Measurements from ENCODE around the gene GALNTL6.
"Not testable (repeated sequence)": the region's sequence is repeated elsewhere in the genome, so short reads cannot be mapped to it uniquely, and the experiment has no call there.

Gene GALNTL6

DNA sequence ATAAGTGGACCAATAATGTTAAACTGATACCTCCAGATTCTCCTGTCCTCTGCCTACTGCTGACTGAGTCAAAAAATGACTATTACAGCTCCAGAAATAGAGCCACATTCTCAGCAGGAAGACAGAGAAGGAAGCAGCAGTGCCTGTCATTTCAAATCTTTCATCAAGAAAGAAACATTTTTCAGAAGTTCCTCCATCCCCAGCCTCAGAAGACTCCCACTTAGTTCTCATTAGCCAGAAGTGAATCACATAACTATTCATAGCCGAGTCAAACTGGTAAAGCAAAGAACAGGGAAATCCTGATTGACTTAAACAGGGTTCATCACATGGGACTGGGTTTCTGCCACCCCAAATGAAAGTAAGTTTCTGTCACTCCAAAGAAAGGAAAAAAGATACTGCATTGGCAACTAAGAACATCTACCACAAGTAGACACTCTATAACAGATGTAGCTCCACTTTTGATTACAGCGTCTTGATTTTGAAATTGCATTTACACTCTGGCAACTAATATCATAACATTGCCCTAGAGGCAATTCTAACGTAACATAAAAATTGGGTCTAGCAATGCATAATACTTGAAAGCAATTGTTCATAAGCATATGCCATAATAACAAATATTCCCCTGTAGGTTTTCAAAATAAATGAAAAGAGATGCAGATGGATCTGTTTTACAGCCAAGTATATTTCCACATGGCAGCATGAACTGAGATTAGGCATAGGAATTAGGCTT, 599.8 kb downstream of the GALNTL6 start:
- DNase-seq: no peak

DNA sequence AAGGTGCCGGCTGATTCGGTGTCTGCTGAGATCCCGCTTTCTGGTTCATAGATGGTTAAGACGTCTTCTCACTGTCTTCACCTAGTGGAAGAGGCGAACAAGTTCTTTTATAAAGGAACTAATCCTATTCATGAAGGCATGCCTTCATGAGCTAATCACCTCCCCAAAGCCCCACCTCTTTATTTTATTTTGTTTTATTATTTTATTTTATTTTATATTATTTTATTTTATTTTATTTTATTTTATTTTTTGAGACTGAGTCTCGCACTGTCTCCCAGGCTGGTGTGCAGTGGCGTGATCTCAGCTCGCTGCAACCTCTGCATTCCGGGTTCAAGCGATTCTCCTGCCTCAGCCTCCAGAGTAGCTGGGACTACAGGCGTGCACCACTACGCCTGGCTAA, 615.8 kb downstream of the GALNTL6 start:
- not testable (repeated sequence) for DNase-seq

DNA sequence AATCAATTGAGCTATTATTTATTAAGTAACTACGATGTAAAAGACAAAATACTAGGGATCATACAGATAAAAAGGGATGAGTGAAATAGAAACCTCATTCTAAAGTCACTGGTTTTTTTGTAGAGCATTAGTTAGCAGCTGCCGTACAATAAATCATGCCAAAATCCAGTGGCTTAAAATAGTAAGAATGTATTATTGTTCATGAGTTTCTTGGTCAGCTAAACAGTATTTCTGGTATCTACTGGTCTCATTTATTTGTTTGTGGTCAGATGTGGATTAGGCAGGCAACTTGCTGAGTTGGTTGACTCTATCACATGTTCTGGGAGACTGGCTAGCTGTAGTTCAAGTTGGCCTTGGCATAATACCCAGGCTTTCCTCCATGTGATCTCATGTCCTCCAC, 667.3 kb downstream of the GALNTL6 start:
- no peak for DNase-seq

DNA sequence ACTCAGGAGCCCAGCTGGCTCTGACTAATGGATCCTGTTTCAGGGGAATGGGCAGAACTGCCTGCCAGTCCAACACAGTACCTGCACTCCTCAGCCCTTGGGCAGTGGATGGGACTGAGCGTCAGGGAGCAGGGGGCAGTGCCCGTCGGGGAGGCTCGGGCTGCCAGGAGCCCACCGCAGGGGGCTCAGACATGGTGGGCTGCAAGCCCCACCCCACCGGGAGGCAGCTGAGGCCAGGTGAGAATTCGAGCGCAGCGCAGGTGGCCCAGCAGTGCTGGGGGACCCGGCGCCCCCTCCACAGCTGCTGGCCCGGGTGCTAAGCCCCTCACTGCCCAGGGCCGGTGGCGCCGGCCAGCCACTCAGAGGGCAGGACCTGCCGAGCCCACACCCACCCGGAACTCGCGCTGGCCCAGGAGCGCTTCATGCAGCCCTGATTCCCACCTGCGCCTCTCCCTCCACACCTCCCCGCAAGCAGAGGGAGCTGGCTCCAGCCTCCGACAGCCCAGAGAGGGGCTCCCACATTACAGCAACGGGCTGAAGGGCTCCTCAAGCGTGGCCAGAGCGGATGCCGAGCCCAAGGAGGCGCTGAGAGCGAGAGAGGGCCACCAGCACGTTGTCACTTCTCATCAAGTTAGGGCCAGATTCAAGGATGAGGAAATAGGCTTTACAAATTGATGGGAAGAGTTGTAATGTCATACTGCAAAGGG, 668.8 kb downstream of the GALNTL6 start:
- DNase-seq: no peak

DNA sequence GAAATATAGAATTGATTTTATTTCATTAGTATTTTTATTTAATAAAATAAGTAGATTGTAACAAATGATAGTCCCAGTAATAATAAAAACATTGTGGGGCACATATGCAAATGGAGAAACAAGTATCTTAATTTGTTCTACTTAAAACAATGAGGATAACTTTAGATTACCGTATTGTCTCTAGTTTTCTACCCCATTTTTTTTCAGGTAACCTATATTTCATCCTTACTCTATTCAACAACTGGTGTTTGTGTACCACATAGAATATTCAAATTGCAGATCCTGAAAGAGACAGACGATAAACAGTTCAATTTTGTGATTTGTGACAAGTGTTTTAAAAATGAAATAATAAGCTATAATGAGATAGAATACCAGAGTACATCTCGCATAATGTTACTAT, 671.8 kb downstream of the GALNTL6 start:
- DNase-seq: no peak

DNA sequence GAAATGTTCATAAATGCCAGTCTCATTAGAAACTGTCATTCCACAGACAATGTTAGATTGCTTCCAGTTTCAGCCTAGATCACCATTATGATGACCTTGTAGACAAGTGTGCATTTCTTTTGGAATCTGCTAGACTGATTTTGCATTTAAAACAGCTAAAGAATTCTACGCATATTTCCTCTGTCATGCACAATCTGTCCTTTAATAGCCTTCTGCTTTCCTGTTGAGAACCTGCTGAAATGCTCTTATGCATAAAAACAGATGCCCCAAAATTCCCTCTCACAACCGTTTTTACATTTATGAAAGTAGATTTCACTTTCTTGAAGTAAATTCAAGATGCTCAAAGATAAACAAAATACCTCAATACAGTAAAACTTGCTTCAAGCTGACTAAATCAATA, 673.3 kb downstream of the GALNTL6 start:
- DNase-seq: no peak

DNA sequence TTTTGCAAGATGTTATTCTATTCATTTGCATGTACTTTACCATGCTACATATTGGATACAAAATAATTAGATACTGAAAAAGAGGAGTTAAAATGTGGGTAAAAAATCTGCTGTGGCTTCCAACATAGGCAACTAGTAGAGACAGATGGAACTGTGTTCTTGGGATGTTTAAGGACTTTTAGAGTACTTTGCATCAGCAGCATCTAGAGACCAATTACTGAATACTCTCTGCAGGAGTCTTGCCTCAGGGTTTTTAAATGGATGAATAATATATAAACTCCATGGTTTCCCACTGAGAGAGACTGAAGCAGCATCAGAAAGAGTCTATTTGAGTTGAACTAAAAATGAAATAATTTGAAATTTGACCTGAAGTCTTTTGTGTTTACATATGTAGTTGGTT, 676.7 kb downstream of the GALNTL6 start:
- DNase-seq: no peak

DNA sequence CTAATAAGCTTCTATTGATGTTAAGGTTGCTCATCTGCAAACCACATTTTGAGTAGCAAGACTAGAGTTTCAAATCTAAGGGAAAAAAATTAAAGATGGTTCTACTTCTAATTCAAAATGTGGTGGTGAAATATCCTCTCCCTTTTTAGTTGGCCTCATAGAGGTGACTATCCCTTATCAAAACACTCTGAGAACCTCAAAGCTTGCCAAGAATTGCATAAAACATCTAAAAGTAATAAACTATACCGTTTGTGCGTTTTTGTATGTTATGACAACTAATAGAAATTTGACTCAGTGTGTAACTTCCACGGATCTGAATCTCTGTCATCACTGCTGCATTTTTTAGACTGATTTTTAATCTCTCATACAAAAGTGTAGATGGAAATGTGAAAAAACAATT, 682.6 kb downstream of the GALNTL6 start:
- no peak for DNase-seq

DNA sequence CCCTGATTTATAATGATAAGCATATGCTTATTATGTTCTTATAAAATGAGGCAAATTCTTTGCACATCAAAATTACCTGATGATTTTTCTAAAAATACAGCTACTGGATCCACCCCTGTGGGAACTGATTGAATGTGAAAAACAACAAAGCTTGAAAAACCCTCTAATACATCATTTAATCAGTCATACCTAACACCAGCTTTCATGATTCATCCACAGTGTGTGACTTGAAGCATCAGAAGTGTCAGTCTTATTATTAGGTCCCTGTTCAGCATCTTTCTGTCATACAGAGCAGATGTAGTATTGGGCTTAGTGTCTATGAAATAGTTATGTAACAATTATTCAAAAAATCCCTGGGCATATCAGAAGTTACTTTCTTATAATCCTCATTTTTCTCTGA, 684.1 kb downstream of the GALNTL6 start:
- no peak for DNase-seq

DNA sequence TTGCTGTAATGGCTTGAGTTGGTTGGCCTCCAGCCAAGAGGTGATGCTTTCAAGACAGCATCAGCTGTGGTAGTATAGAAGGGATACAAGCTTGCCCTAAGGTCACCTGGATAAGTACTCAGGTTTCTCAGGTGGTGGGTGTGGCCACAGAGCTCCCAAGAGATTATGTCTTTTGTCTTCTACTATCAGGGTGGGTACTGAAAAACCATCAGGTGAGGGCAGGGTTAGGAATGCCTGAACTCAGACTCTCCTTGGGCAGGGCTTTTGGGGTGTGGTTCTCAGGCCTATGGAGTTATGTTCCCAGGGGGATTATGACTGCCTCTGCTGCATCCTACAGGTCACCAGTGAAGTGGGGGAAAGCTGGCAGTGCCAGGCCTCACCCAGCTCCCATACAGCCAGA, 700.8 kb downstream of the GALNTL6 start:
- DNase-seq: no peak

DNA sequence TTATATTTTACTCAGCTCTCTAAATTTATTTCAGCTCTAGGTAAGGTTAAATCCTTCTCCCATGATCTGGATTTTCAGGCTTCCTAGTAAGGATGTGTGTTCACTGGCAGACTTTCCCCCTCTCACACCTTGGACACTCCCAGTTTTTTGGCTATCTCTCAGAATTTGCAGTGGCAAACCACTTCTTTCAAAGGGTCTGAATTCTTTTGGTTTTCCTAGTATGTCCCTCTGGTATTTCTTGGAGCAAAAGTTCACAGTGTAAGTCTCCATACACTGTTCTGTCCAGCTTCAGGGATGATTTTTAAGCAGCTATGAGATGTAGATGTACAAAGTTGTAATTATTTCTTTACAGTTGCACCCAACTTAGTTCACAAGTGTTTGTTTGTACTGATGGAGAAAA, 701.6 kb downstream of the GALNTL6 start:
- no peak for DNase-seq

DNA sequence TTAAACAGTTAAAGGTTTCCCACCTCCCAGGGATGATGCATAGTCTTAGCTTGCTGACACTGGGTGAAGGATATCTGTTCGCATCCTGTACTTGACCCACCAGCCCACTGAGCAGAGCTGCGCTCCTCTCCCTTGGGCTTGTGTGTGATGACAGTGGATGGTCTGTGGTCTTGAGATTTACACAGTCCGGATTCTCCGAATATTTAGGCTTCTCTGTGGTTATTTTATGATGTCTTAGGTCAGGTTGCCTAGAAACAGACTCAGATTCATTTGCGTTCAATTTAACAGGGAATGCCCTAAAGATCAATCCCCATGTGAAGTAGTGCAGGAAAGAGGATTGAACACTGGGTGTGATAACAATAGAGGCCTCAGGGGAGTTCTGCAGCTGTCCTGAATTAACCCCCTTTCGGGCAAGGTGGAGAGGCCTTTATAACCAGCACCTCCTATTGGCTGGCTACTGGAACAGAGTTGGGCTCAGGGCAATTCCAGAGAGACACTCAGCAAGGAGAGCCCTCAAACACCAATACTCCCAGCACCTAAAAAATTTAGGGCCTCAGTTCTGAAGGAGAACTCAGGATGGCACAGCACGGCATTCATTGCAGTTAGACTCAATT, 702.2 kb downstream of the GALNTL6 start:
- DNase-seq: no peak

DNA sequence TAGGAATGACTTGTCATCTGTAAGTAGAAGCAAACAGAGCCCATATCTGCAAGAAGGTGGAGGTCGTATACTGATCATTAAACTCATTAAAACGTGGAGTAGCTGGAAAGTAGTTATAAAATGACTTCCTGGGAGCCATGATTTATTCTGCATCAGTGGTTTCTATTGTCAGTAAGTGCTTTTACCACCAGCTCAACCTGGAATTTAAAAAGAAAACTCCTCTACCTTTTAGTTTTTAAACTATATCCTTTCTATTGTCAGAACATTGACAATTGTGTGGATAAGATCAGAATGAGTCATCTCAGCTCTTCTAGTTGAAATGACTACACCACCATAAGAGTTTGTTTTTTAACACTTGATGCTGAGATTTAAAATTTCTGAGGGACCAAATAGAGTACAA, 704.2 kb downstream of the GALNTL6 start:
- DNase-seq: no peak

DNA sequence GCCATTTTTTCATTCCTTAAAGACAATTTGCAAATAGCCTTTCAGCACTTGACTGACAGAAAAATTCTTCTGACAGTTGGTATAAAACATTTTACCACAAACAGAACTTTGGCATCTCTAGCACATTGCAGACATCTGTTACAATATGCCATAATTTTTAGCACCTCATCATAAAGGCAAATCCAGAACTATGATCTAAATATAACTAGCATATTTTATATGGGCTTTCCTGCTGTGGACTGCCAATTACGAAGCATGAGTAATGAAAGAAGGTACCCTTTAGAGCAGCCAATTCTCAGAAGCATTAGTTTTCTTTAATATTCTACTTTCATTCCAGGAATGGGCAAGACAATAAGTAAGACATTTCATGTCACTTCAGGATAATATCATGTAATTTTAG, 708.0 kb downstream of the GALNTL6 start:
- DNase-seq: no peak

DNA sequence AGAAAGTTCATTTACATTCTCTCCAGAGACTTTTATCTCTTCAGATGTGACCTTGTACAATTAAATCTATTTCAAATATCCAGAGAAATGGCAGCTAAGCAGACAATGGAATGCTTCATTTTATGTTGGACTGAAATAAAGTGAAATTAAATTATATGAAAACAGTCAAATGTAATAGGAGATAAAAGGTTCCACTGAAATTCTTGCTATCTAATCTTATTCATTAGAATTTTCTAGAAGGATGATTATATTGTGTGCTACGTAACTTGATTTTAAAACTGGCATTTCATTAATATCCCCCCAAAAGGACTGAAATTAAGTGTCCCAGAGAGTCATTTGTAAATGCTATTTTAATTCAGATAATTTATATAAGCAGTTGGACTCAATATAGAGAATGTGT, 708.5 kb downstream of the GALNTL6 start:
- no peak for DNase-seq

DNA sequence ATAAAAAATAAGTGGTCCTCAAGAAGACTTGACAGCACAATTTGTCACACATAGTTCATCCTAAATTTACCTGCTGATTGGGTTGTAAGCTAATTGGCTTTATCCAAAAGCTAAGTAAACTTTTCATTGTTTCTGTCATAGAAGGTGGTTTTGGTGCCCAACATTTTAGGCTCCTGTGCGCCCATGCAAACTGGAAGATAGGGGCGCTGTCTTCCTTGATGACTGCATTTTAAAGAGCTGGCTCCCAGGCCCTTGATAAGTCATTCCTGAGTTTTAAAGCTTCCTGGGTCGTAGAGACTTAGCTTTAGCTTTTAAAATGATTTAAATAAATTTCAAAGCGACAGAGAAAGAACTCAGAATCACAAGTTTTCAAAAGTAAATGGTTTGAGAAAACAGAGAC, 730.0 kb downstream of the GALNTL6 start:
- DNase-seq: no peak

DNA sequence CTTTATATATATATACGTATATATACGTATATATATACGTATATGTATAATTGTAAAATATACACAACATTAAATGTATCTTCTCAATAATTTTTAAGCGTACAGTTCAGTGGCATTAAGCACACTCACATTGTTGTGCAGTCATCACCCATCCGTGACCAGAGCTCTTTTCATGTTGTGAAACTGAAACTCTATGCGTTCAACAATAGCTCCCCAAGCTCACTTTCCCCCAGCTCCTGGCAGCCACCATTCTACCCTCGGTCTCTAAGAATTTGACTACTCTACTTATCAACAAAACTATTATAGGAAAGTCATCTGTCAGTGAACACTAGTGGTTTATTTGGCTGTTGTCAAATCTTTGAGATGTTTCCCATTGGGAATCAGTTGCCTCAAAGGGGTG, 733.6 kb downstream of the GALNTL6 start:
- DNase-seq: no peak

DNA sequence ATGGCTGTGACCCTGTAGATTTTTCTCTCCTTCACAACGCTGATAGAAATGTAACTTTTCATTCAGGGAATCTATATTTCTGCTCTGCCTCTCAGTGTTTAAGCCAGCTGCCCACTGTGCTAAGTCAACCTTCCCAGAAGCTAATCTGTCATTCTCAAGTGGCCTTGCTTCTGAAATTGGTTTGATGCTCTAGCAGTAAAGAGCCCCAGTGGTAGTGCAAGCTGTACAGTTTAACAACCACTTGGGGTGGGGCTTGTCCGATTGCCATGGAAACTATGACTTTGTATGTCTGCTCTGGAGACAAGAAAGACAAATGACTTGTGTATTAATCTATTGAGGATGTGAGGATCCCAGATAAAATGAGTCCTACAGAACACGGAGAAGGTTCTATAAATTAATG, 734.5 kb downstream of the GALNTL6 start:
- DNase-seq: no peak

DNA sequence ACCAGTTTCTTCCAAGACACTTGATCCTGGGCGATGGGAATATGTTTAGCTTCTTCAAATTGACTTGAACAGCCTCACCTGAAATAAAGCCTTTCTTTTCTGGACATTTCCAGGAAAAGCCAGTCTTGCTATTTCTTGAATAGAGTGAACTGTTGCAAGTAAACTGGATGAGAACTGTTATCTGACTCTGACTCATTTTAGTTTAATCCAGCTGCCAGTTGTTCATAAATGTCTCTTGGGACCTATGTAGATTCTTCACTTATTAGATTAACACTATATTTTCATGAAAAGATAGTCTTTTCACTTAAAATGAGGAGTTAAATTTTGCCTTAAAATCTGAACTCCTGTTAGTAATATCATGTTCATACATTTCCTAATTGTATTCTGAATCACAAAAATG, 740.0 kb downstream of the GALNTL6 start:
- no peak for DNase-seq

DNA sequence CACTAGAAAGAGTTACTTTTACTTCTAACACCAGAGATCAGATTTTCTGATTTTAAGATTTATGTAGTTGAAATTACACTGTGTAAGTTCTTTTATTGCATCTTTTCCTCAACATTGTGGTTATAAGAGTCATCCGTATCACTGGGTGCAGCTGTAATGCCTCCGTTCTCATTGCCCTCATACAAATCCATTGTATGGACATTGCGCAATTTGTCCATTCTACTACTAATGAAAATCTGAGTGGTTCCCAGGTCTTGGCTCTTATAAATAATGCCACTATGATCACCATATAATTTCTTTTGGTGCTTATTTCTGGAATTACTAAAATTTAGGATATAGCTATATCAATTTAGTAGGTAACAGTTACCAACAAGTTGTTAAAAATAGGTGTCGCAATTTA, 741.4 kb downstream of the GALNTL6 start:
- no peak for DNase-seq

DNA sequence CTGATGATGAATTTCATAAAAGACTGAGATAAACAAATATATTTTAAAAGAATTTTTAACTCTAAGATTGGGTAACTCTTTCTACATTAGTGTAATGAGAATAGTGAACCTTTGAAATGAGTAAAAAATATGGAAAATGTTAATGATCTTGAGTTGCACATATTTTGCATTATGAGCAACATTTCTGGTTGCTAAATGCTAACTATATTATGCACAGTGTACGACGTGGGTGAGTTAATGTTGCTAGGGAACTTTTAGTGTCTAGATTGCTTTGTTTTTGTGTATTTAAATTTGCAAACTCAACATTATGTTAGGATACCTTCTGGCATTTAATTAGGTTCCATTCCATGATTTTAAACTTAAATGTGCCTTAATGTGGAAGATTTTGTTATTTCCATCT, 742.5 kb downstream of the GALNTL6 start:
- DNase-seq: no peak

DNA sequence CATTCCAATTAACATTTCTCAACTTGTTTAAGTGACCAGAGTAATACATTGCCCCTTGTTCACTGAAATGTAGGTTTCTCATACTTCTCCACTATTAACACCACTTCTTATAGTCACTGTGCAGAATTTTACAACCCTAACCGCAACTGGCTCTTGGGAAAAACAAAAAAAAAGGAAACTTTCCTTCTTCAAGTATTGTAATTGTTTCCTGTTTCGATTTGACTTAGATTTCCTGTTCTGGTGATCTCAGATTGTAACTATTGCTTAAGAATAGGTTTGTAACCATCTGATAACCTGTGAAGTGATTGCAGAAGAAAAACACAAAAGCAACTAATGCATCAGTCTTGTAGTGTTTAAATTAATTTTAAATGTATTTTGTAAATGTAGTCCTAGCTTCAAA, 760.7 kb downstream of the GALNTL6 start:
- DNase-seq: peak; percentile 6

DNA sequence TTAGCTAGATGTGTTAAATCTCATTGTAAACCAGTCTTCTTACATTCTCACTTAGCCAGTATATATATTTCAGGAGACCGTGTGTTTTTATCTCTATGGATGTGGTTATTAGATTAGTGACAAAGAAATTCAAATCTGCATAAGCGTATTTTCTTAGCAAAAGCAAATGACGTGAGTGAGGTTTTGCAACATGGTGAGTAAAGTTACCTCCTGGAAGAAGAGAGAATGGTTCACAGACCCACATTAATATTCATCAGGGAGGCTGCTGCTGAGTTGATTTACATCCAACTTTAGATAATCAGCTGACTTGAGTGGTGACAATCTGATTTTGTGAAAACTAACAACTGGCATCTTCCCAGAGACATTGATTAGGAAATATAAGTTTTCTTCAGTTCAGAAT, 765.5 kb downstream of the GALNTL6 start:
- DNase-seq: no peak

DNA sequence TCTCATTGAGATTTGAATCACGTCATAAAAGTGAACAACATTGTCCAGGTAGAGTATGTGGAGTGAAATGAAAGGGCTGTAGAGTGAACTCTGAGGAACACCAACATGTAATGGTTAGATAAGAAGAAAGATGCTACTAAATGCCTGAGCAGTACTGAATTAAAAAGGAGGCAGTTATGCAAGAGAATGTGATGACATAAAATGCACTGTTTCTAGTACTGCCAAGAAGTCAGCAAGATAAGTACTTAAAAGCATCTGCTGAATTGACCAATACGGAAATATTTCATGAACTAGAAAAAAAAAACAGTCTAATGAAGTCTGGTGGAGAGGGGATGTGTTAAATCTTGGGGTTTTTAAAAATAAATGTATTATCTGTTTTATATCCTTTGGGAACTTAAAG, 771.6 kb downstream of the GALNTL6 start:
- no peak for DNase-seq

DNA sequence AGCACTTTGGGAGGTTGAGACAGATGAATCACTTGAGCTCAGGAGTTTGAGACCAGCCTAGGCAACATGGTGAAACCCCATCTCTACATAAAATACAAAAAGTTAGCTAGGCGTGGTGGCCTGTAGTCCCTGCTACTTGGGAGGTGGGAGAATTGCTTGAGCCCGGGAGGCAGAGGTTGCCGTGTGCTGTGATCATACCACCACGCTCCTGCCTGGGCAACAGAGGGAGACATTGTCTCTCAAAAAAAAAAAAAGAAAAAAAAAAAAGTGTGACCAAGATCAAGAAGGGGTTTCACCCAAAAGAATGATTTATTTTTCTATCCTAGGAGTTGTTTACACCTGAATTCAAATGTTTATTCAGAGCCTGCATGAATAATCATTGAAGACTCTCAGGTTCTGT, 783.0 kb downstream of the GALNTL6 start:
- DNase-seq: no peak

All from activated CD4-positive, alpha-beta T cell treated with anti-CD3 and anti-CD28 coated beads, Interleukin-2, amount 50 U/mL, for 16 hours (primary cell).